HG03354 (cell line): ENCODE results near the gene SCN2A.

Experiments
- ATAC-seq: cut with Tn5 transposase; IDR thresholded peaks from one replicate; pipeline ENCODE4 v1.9.1; 2021; ENCODE audit warnings: mild to moderate bottlenecking; ENCODE audit not compliant: unreplicated experiment, poor library complexity, severe bottlenecking

Gene SCN2A

DNA sequence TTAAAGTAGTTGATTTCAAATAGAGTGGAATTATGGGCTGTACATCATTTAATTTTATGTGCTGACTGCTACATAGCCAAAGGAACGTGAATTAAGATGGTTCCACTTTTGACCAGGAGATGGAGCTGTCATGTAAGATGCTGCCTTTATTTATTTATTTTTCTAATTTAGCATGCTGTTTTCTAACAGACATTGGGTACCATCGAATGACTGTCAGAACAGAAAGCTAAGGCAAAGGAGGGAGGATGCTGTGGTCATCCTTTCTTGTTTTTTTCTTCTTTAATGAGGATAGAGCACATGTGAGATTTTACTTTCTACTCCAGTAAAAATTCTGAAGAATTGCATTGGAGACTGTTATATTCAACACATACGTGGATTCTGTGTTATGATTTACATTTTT lies at the start of gene SCN2A:
SCN2A (plus strand) TSS at position 185 of the 400 bp plus-strand sequence. CDS start 56,410 bp downstream, outside the sequence.
- ATAC-seq, result peak; percentile 76

DNA sequence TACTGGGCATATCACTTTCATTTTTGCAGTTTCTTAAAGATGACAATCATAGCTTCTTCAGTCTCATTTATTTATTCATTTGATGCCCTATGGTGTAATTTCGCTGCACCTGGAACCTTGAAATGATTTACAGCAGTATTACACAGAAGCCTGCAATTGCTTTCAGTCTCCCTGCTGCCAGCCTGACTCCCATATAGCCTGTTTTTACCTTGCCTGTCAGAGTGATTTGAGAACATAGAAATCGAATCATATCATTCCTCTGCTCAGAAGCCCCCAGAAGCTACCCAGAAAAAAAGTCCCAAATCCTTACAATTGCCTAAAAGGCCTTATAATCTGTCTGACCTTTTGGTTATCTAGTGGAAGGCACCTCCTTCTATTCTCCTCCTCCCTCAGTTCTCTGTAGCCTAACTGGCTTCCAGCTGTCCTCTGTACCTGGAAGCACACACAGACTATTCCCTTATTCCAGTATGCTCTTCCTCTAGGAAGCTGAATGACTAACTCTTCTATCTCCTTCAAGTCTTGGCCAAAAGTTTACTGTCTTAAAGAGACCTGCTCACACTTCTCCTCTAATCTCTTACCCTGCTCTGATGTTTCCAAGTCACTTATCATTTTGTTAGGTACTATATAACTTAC lies 48.0 kb upstream of the SCN2A start:
- ATAC-seq, result no peak

DNA sequence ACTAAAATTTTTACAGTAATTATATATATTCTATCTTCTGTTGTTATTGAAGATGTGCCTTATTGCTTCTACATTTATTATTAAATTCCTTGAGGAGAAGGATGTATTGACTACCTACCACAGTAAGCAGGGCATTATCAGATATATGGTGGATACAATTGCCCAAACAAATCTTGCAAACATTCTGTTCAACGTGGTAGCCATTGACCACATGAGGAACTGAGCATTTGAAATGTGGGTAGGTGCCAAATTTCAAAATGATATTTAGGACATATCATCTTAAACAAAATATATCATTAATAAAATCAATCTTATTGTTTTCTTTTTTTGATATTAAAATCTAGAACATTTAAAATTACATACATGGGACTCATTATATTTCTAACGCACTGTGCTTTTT lies 46.5 kb upstream of the SCN2A start:
- ATAC-seq, result peak; percentile 42

DNA sequence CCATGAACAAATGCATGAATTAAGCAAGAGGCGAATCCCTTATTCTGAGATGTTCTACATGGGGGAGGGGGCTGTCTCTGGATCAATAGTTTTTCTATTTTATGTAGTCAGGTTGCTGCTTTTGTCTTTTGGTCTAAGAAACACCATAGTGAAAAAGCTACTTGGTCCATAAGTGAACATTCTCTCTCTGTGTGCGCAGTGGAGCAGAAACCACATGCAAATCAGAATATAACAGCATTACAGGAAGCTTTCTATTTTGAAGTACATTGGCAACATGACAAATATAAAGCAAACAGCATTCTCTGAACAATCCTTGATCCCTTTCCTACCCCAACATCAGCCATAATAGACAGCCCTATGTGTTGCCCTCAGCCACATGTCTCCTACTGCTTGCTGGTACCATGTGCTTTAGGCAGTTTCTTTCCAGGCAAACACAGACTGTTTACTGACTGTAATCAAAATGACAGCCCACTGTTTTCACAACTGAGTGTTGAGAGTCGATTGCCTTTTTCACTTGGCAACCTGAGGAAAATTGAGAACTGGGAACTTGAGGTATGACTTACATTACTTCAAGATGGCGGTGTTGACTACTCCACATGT lies 45.9 kb upstream of the SCN2A start:
- peak; percentile 96 for ATAC-seq

DNA sequence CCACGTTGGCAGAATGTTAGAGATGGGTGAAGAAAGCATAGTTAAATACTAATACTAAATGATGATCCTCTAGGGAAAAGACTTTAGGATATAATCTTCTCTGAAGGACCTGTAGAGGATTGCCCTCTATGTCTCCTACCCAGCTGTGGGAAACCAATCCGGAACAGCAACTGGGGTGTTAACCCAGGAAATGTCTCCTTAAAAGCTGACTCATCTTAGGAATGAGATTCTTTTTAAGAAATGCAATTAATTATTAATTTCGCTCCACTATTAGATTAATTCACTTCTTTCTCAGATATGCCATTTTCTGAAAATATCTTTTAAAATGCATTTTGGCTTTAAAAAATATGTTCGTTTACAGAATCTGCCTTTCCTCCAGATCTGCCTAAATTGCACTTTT lies 42.8 kb upstream of the SCN2A start:
- ATAC-seq, result no peak

DNA sequence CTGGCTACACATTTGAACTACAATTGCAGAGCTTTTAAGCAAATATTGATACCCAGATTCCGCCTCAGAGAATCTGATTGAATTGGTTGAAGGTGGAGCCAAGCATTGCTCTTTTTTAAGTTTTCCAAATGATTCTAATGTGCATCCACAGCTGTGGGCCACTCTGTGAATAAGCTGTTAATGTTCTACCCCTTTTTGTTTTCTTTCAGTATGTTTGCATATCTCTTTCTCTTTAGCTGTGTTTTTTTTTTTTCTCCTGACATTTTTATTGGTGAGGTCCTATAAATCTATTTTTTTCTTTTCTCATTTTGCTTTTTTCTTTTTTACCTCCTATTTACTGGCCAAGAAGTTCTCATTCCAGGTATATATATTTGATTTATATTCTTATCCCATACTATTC lies 41.9 kb upstream of the SCN2A start:
- ATAC-seq, result peak; percentile 30

DNA sequence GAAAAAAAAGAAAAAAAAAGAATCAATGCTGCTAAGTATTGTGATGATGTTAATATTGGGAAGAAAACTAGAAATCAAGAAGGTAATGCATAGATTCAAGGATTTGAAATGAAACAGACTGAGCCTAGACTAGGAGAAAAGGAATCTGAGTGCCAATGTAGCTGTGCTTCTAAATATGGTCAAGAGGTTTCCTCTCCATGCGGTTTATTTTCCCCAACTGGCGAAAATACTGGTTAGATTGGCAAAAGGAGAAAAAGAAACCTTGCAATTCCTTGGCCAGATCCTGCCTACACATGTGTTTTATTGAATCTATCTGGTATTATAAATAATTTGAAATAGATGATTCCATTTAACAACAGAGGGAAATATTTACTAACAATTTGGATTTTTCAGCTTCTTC lies 41.0 kb upstream of the SCN2A start:
- ATAC-seq, result no peak

DNA sequence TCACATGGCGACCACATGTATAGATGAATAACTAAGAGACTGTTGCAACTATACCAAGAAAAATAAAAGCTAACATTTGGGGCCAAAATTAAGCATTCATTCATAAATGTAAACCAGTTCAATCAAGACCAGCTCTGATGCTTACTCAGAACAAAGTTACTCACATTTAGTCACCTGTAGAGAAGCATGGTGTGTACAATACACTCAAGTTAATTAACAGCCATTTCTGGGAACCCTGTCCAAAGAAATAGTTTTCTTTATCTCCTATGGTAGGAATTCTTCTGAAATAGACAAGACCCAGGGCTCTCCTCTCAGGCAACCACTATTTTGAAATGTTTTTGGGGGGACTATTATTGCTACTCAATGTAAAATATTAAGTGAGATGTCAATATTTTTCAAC lies 37.0 kb upstream of the SCN2A start:
- no peak for ATAC-seq

DNA sequence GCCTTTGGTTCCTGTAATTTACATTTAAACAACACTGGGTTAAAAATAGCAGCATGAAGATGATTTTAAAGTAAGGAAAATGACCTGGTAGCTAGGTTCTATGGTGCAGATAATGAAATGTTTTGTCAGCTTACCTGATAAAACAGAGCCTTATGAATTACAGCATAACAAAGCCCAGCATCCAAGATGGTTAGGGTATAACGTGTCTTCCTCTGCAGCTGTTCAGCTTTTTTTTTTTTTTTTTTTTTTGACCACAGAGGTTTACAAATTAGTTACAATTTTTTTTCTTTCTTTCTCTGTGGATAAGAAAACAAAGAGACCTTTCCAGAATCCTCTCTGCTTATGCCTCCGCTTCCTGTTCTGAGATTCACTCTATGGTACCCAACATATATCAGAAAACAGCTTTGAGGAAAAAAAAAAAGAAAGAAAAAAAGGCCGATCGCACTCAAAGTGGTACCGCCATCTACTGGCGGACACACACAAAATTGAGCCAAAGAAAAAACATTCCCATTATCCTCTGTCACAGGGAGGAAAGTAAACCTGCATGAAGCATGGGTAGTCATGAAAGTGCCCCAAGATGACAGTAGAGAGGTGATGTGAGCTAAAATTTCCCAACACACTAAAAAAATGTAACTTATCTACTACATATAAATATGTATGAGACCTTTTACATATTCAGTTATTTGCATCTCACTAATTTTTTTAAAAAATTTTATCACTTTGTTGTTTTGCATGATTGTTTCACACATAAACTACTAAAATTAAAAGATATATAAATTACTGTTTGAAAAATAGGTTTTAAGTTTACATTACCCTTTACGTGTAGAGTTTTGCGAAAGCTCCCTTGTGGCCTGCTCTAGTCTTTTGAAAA lies 35.3 kb upstream of the SCN2A start, which contains the start of gene SCN3A:
SCN3A (minus strand) TSS at position 362 of the 871 bp plus-strand sequence. CDS start 27,656 bp downstream, outside the sequence.
- peak; percentile 77 for ATAC-seq

DNA sequence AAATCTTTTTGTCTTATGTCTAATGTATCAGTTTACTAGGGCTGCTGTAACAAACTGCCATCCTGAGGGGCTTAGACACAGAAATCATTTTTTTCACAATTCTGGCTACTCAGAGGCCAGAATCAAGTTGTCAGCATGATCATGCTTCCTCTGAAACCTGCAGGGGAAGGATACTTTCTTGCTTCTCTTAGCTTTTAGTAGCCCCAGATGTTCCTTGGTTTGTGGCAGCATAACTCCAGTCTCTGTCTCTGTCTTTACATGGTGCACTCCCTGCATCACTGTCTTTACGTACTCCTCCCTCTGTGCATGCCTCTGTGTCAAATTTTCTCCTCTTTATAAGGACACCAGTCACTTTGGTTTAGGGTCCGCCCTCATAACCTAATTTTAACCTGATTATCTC lies 33.3 kb upstream of the SCN2A start:
- no peak for ATAC-seq

DNA sequence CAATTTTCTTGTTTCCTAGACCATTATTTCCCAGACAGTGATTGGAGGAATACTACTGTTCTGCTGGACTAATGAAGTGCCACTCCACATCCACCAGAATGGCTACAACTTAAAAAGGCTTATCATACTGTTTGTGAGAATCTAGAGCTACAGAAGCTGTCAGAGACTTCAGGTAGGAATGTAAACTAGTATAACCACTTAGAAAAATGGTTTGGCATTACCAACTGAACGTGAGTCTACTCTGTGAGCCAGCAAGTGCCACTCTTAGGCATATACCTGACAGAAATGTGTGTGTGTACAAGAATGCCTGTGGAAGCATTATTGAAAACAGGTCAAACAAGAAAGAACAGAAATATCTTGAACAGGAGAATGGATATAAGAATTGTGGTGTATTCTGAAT lies 31.1 kb upstream of the SCN2A start:
- ATAC-seq, result no peak

DNA sequence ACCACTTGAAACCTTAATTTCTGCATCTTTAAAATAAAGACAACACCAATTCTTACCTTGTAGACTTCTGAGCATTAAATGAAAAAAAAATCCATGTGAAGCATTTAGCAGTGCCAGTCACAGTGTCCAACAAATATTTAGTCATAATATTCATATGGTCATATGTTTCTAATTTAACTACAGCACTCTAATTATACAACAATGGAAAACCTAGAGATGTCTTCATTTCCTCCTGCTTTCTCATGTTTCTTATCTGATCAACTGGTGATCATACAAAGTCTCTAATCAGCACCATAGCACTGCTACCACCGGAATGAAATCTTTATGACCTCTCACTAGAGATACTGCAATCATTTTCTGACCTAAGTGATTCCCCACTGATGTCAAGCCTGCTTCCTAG lies 25.1 kb upstream of the SCN2A start:
- no peak for ATAC-seq

DNA sequence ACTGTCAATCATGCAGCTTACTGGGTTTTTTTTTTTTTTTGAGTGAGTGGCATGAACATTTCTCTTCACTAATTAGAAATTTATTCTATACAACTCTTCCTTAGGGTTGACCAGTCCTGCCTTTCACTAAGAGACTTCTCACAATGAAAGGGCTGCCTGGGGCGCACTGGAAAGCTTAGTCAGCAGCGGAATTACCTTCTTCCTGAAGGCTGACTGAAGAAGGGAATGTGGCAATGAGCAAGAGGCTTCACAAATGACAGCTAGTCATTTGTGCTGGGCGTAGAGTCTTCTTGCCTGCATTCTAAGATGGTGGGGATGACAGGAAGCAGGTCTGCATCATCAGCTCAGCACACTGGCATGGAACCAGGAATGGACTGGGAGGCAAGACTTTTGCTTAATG lies 19.7 kb upstream of the SCN2A start:
- ATAC-seq, result no peak

DNA sequence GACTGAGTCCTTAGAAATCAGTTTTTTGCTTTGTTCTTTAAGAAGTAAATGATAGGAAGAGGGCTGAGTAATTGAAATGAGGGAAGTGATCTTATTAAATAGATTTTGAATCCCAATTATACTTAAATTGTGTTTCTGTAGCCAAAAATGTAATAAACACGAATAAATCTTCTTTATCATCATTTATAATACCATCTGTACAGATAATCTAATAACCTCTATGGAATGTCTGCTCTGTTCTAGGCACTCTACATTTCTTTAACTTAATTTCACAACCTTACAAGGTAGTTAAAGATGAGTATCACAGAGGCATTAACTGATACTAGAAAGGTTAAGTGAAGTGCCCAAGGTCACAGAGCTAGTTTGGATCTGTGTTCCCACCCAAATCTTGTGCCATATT lies 14.3 kb upstream of the SCN2A start:
- ATAC-seq, result no peak

DNA sequence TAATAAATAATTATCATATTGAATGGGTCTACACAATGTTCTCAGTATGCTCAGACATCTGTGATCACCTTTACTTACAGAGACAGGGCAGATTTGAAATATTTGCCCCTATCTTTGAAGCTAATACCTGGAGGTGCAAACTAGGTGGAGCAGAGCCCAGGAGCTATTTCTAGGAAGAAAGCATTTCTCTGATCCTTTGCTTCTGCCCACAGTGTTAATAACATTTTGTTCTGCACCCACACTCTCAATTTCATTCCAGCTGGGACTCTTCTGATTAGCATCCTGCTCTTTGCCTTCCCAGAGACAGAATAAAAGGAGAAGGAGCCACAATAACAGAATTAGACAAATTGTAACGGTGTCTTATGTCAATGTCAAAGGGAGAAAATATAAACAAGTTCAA lies 11.6 kb upstream of the SCN2A start:
- no peak for ATAC-seq

DNA sequence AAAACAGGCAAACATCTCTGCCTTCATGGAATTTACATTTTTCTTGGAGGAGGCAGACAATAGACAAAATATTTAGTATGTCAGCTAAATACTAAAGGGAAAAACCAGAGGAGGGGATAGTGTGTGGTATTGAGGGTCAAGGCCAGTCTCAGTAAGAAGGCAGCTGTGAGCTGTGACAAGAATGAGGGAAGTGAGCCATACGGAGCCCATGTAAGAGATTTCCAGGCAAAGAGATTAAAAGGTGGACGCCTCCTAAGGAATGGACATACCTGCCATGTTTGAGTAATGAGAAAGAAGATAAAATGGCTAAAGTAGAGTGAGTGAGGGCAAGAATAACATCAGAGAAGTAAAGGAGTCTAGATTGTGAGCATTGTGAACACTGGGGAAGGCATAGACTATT lies 2.2 kb upstream of the SCN2A start:
- no peak for ATAC-seq

DNA sequence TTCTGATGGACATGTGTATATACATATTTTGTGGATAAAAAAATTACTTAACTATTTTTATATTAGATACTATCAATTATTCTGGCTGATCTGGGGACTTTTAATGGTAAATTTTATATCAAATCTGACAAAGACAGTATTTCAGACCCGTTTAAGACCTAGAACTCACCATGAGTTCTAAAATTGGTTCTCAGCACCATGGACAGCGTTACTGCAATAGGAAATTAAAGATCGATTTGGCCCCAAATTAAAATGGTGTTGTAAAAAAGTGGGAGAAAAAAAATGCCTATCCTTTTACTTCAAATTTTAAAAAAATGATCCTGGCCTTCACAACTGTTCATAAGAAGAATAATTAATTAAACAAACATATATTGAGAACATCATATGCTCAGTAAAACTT lies 919 bp upstream of the SCN2A start:
- no peak for ATAC-seq

DNA sequence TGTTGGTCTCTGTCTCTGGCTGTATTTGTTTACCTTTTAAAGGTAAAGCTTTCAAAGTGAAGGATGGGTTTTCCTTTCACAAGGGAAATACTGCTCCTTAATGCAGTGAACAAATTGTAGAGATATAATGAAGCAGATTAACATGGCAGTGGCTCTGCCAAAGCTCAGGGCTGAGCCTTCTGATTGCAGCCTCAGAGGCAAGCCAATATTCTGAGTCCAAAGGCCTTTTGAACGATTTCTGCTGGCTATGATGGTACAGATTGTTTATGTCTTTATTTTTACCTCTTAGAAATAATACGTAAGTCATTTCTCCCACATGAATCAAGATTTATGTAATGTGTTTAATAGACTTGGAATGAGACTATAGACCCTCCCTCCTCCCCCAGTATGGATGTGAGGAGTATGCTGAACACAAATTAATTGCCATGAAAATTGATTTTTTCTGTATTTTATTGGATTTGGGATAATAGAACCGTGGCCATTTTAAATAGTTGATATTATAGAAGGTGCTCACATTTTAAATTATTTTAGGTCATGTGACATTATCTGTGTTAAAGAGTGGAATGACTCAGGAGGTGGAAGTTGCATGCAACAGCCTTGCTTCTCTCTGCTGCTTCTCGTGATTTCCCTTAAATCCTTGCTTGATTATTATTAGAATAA lies 772 bp downstream of the SCN2A start:
- ATAC-seq, result no peak

DNA sequence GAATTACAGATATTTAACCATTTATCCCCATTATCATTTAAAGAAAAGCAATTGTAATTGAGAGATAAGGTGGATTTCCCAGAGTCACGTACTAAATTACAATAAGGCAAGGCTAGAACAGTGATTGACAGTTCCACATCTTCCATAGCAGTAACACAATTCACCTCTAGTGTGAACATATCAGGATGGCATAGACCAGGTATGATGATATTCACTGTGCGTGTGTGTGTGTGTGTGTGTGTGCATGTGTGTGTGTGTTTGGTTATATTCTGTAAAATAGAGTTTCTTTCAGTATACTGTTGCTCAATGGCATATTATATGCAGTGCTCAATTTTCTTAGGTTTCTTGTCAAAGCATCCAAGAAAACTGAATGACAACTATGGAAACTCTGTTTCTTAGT lies 1.7 kb downstream of the SCN2A start:
- ATAC-seq, result no peak

DNA sequence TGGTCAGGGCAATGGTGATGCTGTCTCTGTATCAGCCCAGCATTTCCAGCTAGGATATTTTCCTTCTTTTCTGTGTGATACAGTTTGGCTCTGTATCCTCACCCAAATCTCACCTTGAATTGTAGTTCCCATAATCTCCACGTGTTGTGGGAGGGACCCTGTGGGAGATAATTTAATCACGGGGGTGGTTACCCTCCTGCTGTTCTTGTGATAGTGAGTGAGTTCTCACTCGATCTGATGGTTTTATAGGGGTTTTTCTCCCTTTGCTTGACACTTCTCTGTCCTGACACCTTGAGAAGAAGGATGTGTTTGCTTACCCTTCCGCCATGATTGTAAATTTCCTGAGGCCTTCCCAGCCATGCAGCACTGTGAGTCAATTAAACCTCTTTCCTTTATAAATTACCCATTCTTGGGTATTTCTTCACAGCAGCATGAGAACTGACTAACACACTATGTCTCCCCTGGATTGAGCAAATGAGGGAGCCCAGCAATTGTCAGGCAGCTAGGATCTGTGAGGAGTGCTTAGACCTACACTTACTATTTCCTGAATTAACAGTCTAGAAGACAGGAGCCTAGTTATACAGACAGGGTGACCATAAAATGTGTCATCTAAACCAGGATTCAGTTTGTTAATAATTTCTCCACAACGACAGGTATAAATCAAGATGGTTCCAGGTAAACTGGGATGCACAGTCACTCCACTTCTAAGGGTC lies 6.0 kb downstream of the SCN2A start:
- no peak for ATAC-seq
